ENCODE data around the gene DAD1.

Gene DAD1

GRCh38 chr14:22536853-22537338, 52.1 kb downstream of the DAD1 start:
- DNase-seq (ENCODE audit: low read depth in 2 of 2), result peak; percentile 82 to 91

- DNase-seq (ENCODE audit: low read depth in 2 of 2), result no peak
These were observed 53.1 kb downstream of the DAD1 start for GRCh38 chr14:22535916-22536315.

GRCh38 chr14:22535126-22535525, 53.9 kb downstream of the DAD1 start:
- no peak for DNase-seq (ENCODE audit: low read depth in 2 of 2)

- DNase-seq (ENCODE audit: low read depth in 2 of 2), result no peak
These were observed 54.5 kb downstream of the DAD1 start for GRCh38 chr14:22534547-22534946.

GRCh38 chr14:22533739-22534359, 55.2 kb downstream of the DAD1 start:
- no peak for DNase-seq (ENCODE audit: low read depth in 2 of 2)

GRCh38 chr14:22533057-22533704, 55.8 kb downstream of the DAD1 start:
- DNase-seq (ENCODE audit: low read depth in 2 of 2), result no peak

GRCh38 chr14:22532345-22533056, 56.5 kb downstream of the DAD1 start:
- DNase-seq (ENCODE audit: low read depth in 2 of 2), result no peak

GRCh38 chr14:22531451-22532344, 57.3 kb downstream of the DAD1 start:
- DNase-seq (ENCODE audit: low read depth in 2 of 2), result no peak

GRCh38 chr14:22530127-22530526, 58.9 kb downstream of the DAD1 start:
- DNase-seq (ENCODE audit: low read depth in 2 of 2), result no peak

- no peak for DNase-seq (ENCODE audit: low read depth in 2 of 2)
These were observed 62.3 kb downstream of the DAD1 start for GRCh38 chr14:22526744-22527143.

- DNase-seq (ENCODE audit: low read depth in 2 of 2), result no peak
These were observed 62.8 kb downstream of the DAD1 start for GRCh38 chr14:22526218-22526617.

GRCh38 chr14:22524784-22525161, 64.3 kb downstream of the DAD1 start:
- DNase-seq (ENCODE audit: low read depth in 2 of 2), result no peak

GRCh38 chr14:22524115-22524783, 64.8 kb downstream of the DAD1 start:
- no peak for DNase-seq (ENCODE audit: low read depth in 2 of 2)

- DNase-seq (ENCODE audit: low read depth in 2 of 2), result no peak
These were observed 65.7 kb downstream of the DAD1 start for GRCh38 chr14:22523283-22523682.

GRCh38 chr14:22522466-22522957, 66.5 kb downstream of the DAD1 start:
- no peak for DNase-seq (ENCODE audit: low read depth in 2 of 2)

- DNase-seq (ENCODE audit: low read depth in 2 of 2), result no peak
These were observed 67.4 kb downstream of the DAD1 start for GRCh38 chr14:22521449-22522239.

- no peak for DNase-seq (ENCODE audit: low read depth in 2 of 2)
These were observed 68.2 kb downstream of the DAD1 start for GRCh38 chr14:22520796-22521195.

GRCh38 chr14:22519877-22520685, 68.9 kb downstream of the DAD1 start:
- DNase-seq (ENCODE audit: low read depth in 2 of 2), result no peak

GRCh38 chr14:22518073-22518472, 71.0 kb downstream of the DAD1 start:
- no peak for DNase-seq (ENCODE audit: low read depth in 2 of 2)

Measured in stimulated activated CD8-positive, alpha-beta memory T cell treated with anti-CD3 and anti-CD28 coated beads, Interleukin-7, amount 100 ng/mL, for 4 hours (primary cell).